Measurements from ENCODE around the gene CREBRF.

CREBRF gene

DNA sequence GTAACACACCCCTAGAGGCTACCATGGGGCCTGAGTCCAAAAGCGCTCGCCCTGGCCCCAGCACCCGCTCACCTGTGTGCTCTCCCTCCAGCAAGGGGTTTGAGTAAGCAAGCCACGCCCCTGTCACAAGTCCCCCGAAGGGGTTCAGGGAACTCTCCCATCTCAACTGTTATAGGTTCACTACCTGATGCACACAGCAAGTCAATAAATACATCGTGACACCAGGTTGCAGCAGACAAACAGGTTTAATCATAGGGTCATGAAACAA, 8.4 kb upstream of the CREBRF start:
- Histone ChIP-seq H3K4me3 (IDR thresholded peaks at IDR 0.05; ENCODE audit: insufficient read depth, low read depth, low read length) (no peak overlapping the region), H3K79me2 (ENCODE audit: insufficient read depth, low read depth) (no peaks in the 10 kb centered on the region), H3K27ac (no peak overlapping the region), H3K4me1 (ENCODE audit: low read depth, poor library complexity, severe bottlenecking) (no peaks in the 10 kb centered on the region), H3K36me3 (ENCODE audit: insufficient read depth) (no peaks in the 10 kb centered on the region), H4K20me1 (ENCODE audit: insufficient read depth) (no peaks in the 10 kb centered on the region), H3K27me3 (ENCODE audit: insufficient read depth, low read depth) (no peaks in the 10 kb centered on the region), H3K4me2 (no peak overlapping the region), H3K9ac (no peak overlapping the region), H2AFZ (ENCODE audit: low read depth) (no peak overlapping the region)
- TF ChIP-seq, protein P1, sequence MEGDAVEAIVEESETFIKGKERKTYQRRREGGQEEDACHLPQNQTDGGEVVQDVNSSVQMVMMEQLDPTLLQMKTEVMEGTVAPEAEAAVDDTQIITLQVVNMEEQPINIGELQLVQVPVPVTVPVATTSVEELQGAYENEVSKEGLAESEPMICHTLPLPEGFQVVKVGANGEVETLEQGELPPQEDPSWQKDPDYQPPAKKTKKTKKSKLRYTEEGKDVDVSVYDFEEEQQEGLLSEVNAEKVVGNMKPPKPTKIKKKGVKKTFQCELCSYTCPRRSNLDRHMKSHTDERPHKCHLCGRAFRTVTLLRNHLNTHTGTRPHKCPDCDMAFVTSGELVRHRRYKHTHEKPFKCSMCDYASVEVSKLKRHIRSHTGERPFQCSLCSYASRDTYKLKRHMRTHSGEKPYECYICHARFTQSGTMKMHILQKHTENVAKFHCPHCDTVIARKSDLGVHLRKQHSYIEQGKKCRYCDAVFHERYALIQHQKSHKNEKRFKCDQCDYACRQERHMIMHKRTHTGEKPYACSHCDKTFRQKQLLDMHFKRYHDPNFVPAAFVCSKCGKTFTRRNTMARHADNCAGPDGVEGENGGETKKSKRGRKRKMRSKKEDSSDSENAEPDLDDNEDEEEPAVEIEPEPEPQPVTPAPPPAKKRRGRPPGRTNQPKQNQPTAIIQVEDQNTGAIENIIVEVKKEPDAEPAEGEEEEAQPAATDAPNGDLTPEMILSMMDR (conservative IDR thresholded peaks at IDR 0.05; ENCODE audit: low read depth, low read length) = no peak

DNA sequence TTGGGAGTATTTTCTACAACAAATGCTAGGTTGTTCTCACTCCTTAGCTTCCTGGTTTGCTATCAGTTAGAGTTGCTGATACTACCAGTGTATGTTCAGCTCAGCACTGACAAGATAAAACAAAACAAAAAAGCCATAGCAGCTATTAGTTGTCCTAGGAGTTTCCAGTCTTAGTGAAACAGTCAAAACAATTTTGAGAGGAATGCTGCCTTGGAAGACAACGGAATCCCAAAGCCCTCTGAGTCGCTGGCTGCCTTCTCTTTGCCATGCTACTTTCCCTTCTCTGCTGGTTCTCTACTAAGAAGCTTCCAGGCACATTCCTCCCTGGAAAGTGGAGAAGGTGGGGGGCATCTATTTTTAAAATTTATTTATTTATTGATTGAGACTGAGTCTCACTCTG, 5.4 kb upstream of the CREBRF start:
- no peak overlapping the region for H3K4me3 ChIP-seq (IDR thresholded peaks at IDR 0.05; ENCODE audit: insufficient read depth, low read depth, low read length)
- no peak overlapping the region for H3K9ac ChIP-seq
- H3K27me3 ChIP-seq (ENCODE audit: insufficient read depth, low read depth) = no peaks in the 10 kb centered on the region
- H3K79me2 ChIP-seq (ENCODE audit: insufficient read depth, low read depth) = no peaks in the 10 kb centered on the region
- no peak overlapping the region for H3K27ac ChIP-seq
- H3K36me3 ChIP-seq (ENCODE audit: insufficient read depth) = no peaks in the 10 kb centered on the region
- H3K4me2 ChIP-seq = no peak overlapping the region
- no peak overlapping the region for H2AFZ ChIP-seq (ENCODE audit: low read depth)
- H4K20me1 ChIP-seq (ENCODE audit: insufficient read depth) = no peaks in the 10 kb centered on the region
- TF ChIP-seq, protein P1 (conservative IDR thresholded peaks at IDR 0.05; ENCODE audit: low read depth, low read length) = no peak
- peaks cover 4% of the 10 kb centered on the region for H3K4me1 ChIP-seq (ENCODE audit: low read depth, poor library complexity, severe bottlenecking)

DNA sequence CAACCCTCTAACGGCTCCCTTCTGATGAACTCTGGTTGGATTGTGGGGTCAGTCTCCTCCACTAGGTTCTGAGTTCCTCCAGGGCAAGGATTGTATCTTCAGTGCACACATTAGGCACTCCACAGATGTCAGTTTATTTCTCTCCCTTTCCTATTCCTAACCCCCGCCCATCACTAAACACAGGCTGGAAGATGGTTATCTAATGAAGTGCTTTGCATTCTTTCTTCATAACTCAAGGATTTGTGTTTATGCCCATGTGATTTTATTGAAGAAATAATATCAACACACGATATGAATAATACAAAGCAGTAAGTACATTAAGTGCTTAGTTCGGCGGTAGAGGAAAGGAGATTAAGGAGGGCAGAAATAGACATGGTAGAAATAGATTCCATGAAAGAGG, 4.4 kb upstream of the CREBRF start:
- Histone ChIP-seq H4K20me1 (ENCODE audit: insufficient read depth) (no peaks in the 10 kb centered on the region), H2AFZ (ENCODE audit: low read depth) (no peak overlapping the region), H3K27ac (no peak overlapping the region), H3K79me2 (ENCODE audit: insufficient read depth, low read depth) (no peaks in the 10 kb centered on the region), H3K27me3 (ENCODE audit: insufficient read depth, low read depth) (no peaks in the 10 kb centered on the region), H3K4me2 (no peak overlapping the region), H3K4me3 (IDR thresholded peaks at IDR 0.05; ENCODE audit: insufficient read depth, low read depth, low read length) (no peak overlapping the region), H3K9ac (no peak overlapping the region), H3K4me1 (ENCODE audit: low read depth, poor library complexity, severe bottlenecking) (peaks cover 4% of the 10 kb centered on the region), H3K36me3 (ENCODE audit: insufficient read depth) (no peaks in the 10 kb centered on the region)
- TF ChIP-seq, protein P1 (conservative IDR thresholded peaks at IDR 0.05; ENCODE audit: low read depth, low read length) = no peak

DNA sequence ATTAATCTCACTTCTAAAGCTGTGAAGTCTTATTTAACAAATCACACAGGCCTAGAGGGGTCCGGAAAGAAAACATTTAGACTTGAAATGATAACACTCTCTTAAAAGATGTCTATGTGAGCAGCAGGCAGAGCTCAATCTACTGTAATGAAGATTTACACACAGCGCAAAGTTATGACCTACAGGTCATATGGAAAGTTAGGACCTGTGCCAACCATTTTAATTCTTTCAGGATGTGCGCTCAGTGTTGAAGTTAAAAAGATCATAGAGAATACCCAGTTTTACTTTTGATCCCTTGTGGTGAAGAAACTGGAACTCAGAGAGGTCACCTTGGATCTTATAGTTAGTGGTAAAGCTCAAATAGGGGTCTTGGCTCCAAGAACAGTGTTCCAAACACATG, 3.1 kb upstream of the CREBRF start:
- Histone ChIP-seq H3K79me2 (ENCODE audit: insufficient read depth, low read depth) (peaks cover 1% of the 10 kb centered on the region; the same call in 1 of the 2 replicates), H3K36me3 (ENCODE audit: insufficient read depth) (no peaks in the 10 kb centered on the region), H2AFZ (ENCODE audit: low read depth) (no peak overlapping the region), H4K20me1 (ENCODE audit: insufficient read depth) (no peaks in the 10 kb centered on the region), H3K4me2 (no peak overlapping the region), H3K4me3 (IDR thresholded peaks at IDR 0.05; ENCODE audit: insufficient read depth, low read depth, low read length) (no peak overlapping the region), H3K9ac (no peak overlapping the region), H3K27me3 (ENCODE audit: insufficient read depth, low read depth) (no peaks in the 10 kb centered on the region), H3K4me1 (ENCODE audit: low read depth, poor library complexity, severe bottlenecking) (peaks cover 8% of the 10 kb centered on the region), H3K27ac (no peak overlapping the region)
- TF ChIP-seq, protein P1 (conservative IDR thresholded peaks at IDR 0.05; ENCODE audit: low read depth, low read length) = no peak
